Neural cell (in vitro differentiated cells): ENCODE data around the gene DGKB.

ENCODE experiments used
- CTCF ChIP-seq: fragments of 450-650 bp; IDR thresholded peaks from 2 replicates; pipeline ENCODE4 v1.5.1; 2014; ENCODE audit warnings: antibody characterized with exemption, mild to moderate bottlenecking, moderate library complexity; ENCODE audit not compliant: poor library complexity, severe bottlenecking
- EP300 ChIP-seq: fragments of 450-650 bp; conservative IDR thresholded peaks from 2 replicates; pipeline ENCODE4 v1.6.1; 2014; ENCODE audit warnings: antibody characterized with exemption, mild to moderate bottlenecking, moderate library complexity; ENCODE audit not compliant: poor library complexity, severe bottlenecking
- EZH2 ChIP-seq: fragments of 200-600, 300-800 bp; shearing (Covaris generic), sonication (generic); IDR thresholded peaks from 2 replicates; pipeline ENCODE4 v1.6.1; 2014; ENCODE audit warnings: antibody characterized with exemption, low read length, borderline replicate concordance, mild to moderate bottlenecking; ENCODE audit not compliant: insufficient read depth, poor library complexity, severe bottlenecking
- MXI1 ChIP-seq: fragments of 450-650 bp; conservative IDR thresholded peaks from 2 replicates; pipeline ENCODE4 v1.6.1; 2014; ENCODE audit warnings: antibody characterized with exemption, mild to moderate bottlenecking; ENCODE audit not compliant: poor library complexity, severe bottlenecking
- POLR2AphosphoS5 ChIP-seq: IDR thresholded peaks from 2 replicates; pipeline ENCODE4 v1.6.1; 2012
- REST ChIP-seq: IDR thresholded peaks from 2 replicates; pipeline ENCODE4 v1.6.1; 2012; ENCODE audit warnings: borderline replicate concordance
- SMC3 ChIP-seq: fragments of 450-650 bp; conservative IDR thresholded peaks from 2 replicates; pipeline ENCODE4 v1.6.1; 2014; ENCODE audit warnings: antibody characterized with exemption, mild to moderate bottlenecking, moderate library complexity; ENCODE audit not compliant: poor library complexity
- TAF1 ChIP-seq: IDR thresholded peaks from 2 replicates; pipeline ENCODE4 v1.6.1; 2012; ENCODE audit warnings: low read depth

DNA sequence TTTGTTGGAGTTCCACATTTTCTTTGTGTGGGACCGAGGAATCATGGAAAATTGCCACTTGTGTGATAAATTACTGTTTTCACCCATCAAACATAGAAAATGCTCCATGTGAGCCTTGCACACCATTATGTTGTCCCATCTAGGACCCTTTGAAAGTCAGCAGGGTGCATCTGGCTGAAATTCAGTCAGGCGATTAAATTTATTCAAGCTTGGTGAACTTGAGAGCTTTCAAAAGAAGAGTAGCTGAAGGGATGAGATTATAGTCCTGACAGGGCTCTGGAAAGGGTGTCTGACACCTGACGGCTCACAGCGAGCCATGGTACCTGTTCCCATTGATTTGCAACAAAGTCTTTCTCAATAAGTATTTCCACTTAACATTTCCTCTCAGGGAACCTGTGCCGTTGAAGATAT is 513.4 kb downstream of the DGKB start:
- no peak for TF ChIP-seq CTCF
- no peak for TF ChIP-seq EZH2
- peak; percentile 99 for TF ChIP-seq POLR2AphosphoS5
- peak; percentile 96 for TF ChIP-seq EP300
- TF ChIP-seq SMC3, result no peak
- TF ChIP-seq TAF1, result no peak
- TF ChIP-seq REST, result peak; percentile 99
- TF ChIP-seq MXI1, result peak; percentile 23
